RWPE1 (cell line): ENCODE data around the gene CCDC74A.
A peak's percentile ranks its signal among the peaks of the same experiment; 100 is the strongest.
"Not testable (repeated sequence)": the region's sequence is repeated elsewhere in the genome, so short reads cannot be mapped to it uniquely, and the experiment has no call there.

ENCODE experiments used
- CTCF ChIA-PET: fragments of 350-600 bp; sonication (Branson Sonifier 250); formaldehyde crosslinking; extraction: SDS; loops from one replicate; lab custom pipeline; 2021; lab: Yijun Ruan, JAX
- POLR2A ChIA-PET: fragments of 400-600 bp; formaldehyde crosslinking; extraction: SDS; loops from one replicate; lab custom pipeline; 2020; ENCODE audit warnings: antibody characterized with exemption; ENCODE audit not compliant: low non-redundant PET; lab: Yijun Ruan, JAX
- DNase-seq: peaks from one replicate; pipeline ENCODE4 v3.0.0; 2012; ENCODE audit warnings: low spot score
- H3K27ac ChIP-seq: fragments of 450-650 bp; 2 replicates; pipeline ENCODE4 v1.5.1; 2017
- CTCF ChIP-seq: fragments of 450-650 bp; conservative IDR thresholded peaks from 2 replicates; pipeline ENCODE4 v1.5.1; 2017; ENCODE audit warnings: low read depth, mild to moderate bottlenecking

Gene CCDC74A

GRCh38 chr2:131527131-131528001 lies at the start of gene CCDC74A:
Gene CCDC74A (plus strand): TSS chr2:131527888. CDS start chr2:131527971, 83 bp downstream.
- DNase-seq, POLR2A ChIA-PET: not testable (repeated sequence)
- peak within 1 kb of the TSS; percentile 73 for H3K27ac ChIP-seq
- CTCF ChIA-PET, result interaction anchor here (1.3 kb wide), 1 partner anchor 35 kb away, joined by 4 read pairs; the partner anchor contains the start of gene MZT2A

- H3K27ac ChIP-seq, POLR2A ChIA-PET, DNase-seq, CTCF ChIA-PET: not testable (repeated sequence)
Measured at GRCh38 chr2:131478074-131478849, 49.4 kb upstream of the CCDC74A start.

GRCh38 chr2:131478850-131479461 lies 48.7 kb upstream of the CCDC74A start:
- H3K27ac ChIP-seq, DNase-seq, POLR2A ChIA-PET, CTCF ChIA-PET: not testable (repeated sequence)

GRCh38 chr2:131480351-131480750 lies 47.3 kb upstream of the CCDC74A start:
- POLR2A ChIA-PET, DNase-seq, CTCF ChIA-PET, H3K27ac ChIP-seq: not testable (repeated sequence)

- DNase-seq, POLR2A ChIA-PET, H3K27ac ChIP-seq: not testable (repeated sequence)
- CTCF ChIA-PET, result interaction anchor here (0.6 kb wide), 1 partner anchor 23 kb away, joined by 7 read pairs; no protein-coding TSS in a partner anchor
Measured at GRCh38 chr2:131482506-131483155, 45.1 kb upstream of the CCDC74A start.

- DNase-seq, CTCF ChIA-PET, H3K27ac ChIP-seq, POLR2A ChIA-PET: not testable (repeated sequence)
Measured at GRCh38 chr2:131483981-131484820, 43.5 kb upstream of the CCDC74A start.

GRCh38 chr2:131484906-131485460 lies 42.7 kb upstream of the CCDC74A start:
- POLR2A ChIA-PET, CTCF ChIA-PET, DNase-seq, H3K27ac ChIP-seq: not testable (repeated sequence)

GRCh38 chr2:131486201-131486902 lies 41.3 kb upstream of the CCDC74A start:
- POLR2A ChIA-PET, DNase-seq, H3K27ac ChIP-seq: not testable (repeated sequence)
- CTCF ChIA-PET, result interaction anchor here (0.6 kb wide), 1 partner anchor 125 kb away, joined by 7 read pairs; no protein-coding TSS in a partner anchor

- no peak for TF ChIP-seq CTCF
- ChIA-PET POLR2A (interaction anchor here (1.2 kb wide), 1 partner anchor 1303 kb away, joined by 8 read pairs; no protein-coding TSS in a partner anchor), CTCF (no interaction called here)
- DNase-seq, result no peak
- H3K27ac ChIP-seq, result no peak overlapping the region; the same call in 1 of the 2 replicates
Measured at GRCh38 chr2:131488306-131489205, 39.1 kb upstream of the CCDC74A start.

- CTCF ChIA-PET, DNase-seq, POLR2A ChIA-PET: not testable (repeated sequence)
- H3K27ac ChIP-seq, result peak overlapping the region; percentile 86
Measured at GRCh38 chr2:131490616-131491468, 36.8 kb upstream of the CCDC74A start.

- H3K27ac ChIP-seq, result peak overlapping the region; percentile 86
- POLR2A ChIA-PET, DNase-seq: not testable (repeated sequence)
- CTCF ChIA-PET, result interaction anchor here (1.3 to 2.4 kb wide), 2 partner anchors 23 to 78 kb away, joined by 6 to 8 read pairs; no protein-coding TSS in a partner anchor
Measured at GRCh38 chr2:131491469-131491836, 36.2 kb upstream of the CCDC74A start.

- DNase-seq, POLR2A ChIA-PET: not testable (repeated sequence)
- CTCF ChIA-PET, result interaction anchor here (0.7 to 2.4 kb wide), 7 partner anchors 10 to 1725 kb away, joined by 3 to 11 read pairs (median 4); no protein-coding TSS in a partner anchor
- H3K27ac ChIP-seq, result peak within 1 kb of the TSS; percentile 86
Measured at GRCh38 chr2:131492015-131492417, 35.7 kb upstream of the CCDC74A start, which contains the start of gene MZT2A. Gene MZT2A (minus strand): TSS chr2:131492397. CDS start chr2:131492376, 21 bp downstream.
